GM12878 (cell line): ENCODE measurements around the gene ACSF2. TPM values are rescaled to one million over a fixed set of nuclear protein-coding genes. Genes with fewer than 3 reads are reported as not detected.

Experiments
- ATAC-seq: fragments of 200-7000 bp; cut with Tn5 transposase; 3 replicates; pipeline ENCODE4 v1.9.1; 2020; ENCODE audit warnings: mild to moderate bottlenecking, moderate library complexity
- BruUV-seq: library from RNA; stranded (reverse); fragments of 400-500 nt; replicated peaks from 2 replicates; lab custom pipeline; 2021; lab: Mats Ljungman, UMichigan
- CTCF ChIA-PET: fragments of 300-600 bp; sonication (Branson Sonifier 250); formaldehyde crosslinking; extraction: SDS; loops from one replicate; lab custom pipeline; 2021; ENCODE audit warnings: inconsistent platforms; lab: Yijun Ruan, JAX
- POLR2A ChIA-PET: fragments of 350-600 bp; formaldehyde crosslinking; extraction: SDS; loops from one replicate; lab custom pipeline; 2021; ENCODE audit warnings: inconsistent platforms; lab: Charles Lee
- RAD21 ChIA-PET: fragments of 300-600 bp; sonication (Branson Sonifier 250); formaldehyde crosslinking; loops from one replicate; lab custom pipeline; 2023; ENCODE audit warnings: antibody characterized with exemption; ENCODE audit not compliant: unreplicated experiment; lab: Charles Lee
- SMC1A ChIA-PET: fragments of 300-600 bp; sonication (Branson Sonifier 250); formaldehyde crosslinking; loops from one replicate; lab custom pipeline; 2023; ENCODE audit not compliant: unreplicated experiment, uncharacterized antibody; lab: Charles Lee
- DNase-seq: peaks from one replicate; pipeline ENCODE4 v3.0.0-alpha.2; 2011; ENCODE audit warnings: low read depth, low spot score
- FAIRE-seq: peaks from 3 replicates; lab custom pipeline; 2011; peaks lifted over from hg19 to GRCh38; lab: Jason Lieb, UNC
- H2AFZ ChIP-seq: 2 replicates; pipeline ENCODE4 v1.6.0; 2011; ENCODE audit warnings: low read depth, low read length, control low read depth; ENCODE audit not compliant: control insufficient read depth
- H3K27ac ChIP-seq: 2 replicates; pipeline ENCODE4 v1.5.1; 2011; ENCODE audit warnings: control low read depth; ENCODE audit not compliant: control insufficient read depth, insufficient read depth
- H3K27me3 ChIP-seq, 2 experiments: replicated peaks in 1 of 2; 2 replicates each; pipeline versions ENCODE4 v1.6.0 to v1.6.1; 2011; ENCODE audit warnings: low read length in 1 of 2; ENCODE audit not compliant: control insufficient read depth in 2 of 2, insufficient read depth in 2 of 2
- H3K36me3 ChIP-seq, 2 experiments: 2 replicates each; pipeline ENCODE4 v1.5.1; 2011; ENCODE audit warnings: low read length in 1 of 2; ENCODE audit not compliant: control insufficient read depth in 2 of 2, insufficient read depth in 2 of 2
- H3K4me1 ChIP-seq: 2 replicates; pipeline ENCODE4 v1.6.1; 2011; ENCODE audit warnings: mild to moderate bottlenecking, low read length, moderate library complexity, mixed read lengths; ENCODE audit not compliant: control insufficient read depth, insufficient read depth
- H3K4me2 ChIP-seq: 2 replicates; pipeline ENCODE4 v1.6.0; 2011; ENCODE audit warnings: control low read depth; ENCODE audit not compliant: control insufficient read depth, insufficient read depth
- H3K4me3 ChIP-seq: fragments of 200-600 bp; sonication (generic); 2 replicates; pipeline ENCODE4 v1.5.1; 2016
- H3K79me2 ChIP-seq: 2 replicates; pipeline ENCODE4 v1.6.0; 2011; ENCODE audit warnings: low read length; ENCODE audit not compliant: control insufficient read depth, insufficient read depth
- H3K9ac ChIP-seq: 2 replicates; pipeline ENCODE4 v1.8.0; 2011; ENCODE audit warnings: low read length, control low read depth, mixed read lengths; ENCODE audit not compliant: control insufficient read depth, insufficient read depth
- H3K9me3 ChIP-seq: replicated peaks from 3 replicates; pipeline ENCODE4 v1.5.1; 2011; ENCODE audit warnings: mild to moderate bottlenecking, low read length; ENCODE audit not compliant: control insufficient read depth, insufficient read depth
- H4K20me1 ChIP-seq: 2 replicates; pipeline ENCODE4 v1.6.0; 2011; ENCODE audit not compliant: control insufficient read depth, insufficient read depth
- IKZF1 ChIP-seq: fragments of 450-650 bp; conservative IDR thresholded peaks from 2 replicates; pipeline ENCODE4 v1.6.1; 2017; ENCODE audit warnings: antibody characterized with exemption, mild to moderate bottlenecking
- MTA2 ChIP-seq: fragments of 450-650 bp; IDR thresholded peaks from 2 replicates; pipeline ENCODE4 v1.6.1; 2016; ENCODE audit warnings: low read depth, mild to moderate bottlenecking, moderate library complexity
- SMAD5 ChIP-seq: IDR thresholded peaks from 2 replicates; pipeline ENCODE4 v1.6.1; 2016; ENCODE audit warnings: antibody characterized with exemption, low read depth
- SUZ12 ChIP-seq: fragments of 200-600 bp; sonication (generic); IDR thresholded peaks from one replicate; pipeline ENCODE4 v1.6.1; 2018; ENCODE audit warnings: antibody characterized with exemption, mild to moderate bottlenecking; ENCODE audit not compliant: unreplicated experiment
- WGBS: methylation state at CpG from one replicate; pipeline ENCODE4 v1.1.6; 2016; ENCODE audit warnings: low lambda C conversion rate; ENCODE audit not compliant: insufficient replicate concordance, insufficient coverage; ENCODE audit errors: missing lambda C conversion rate; 5-methylcytosine and 5-hydroxymethylcytosine counted together
- in situ Hi-C: fragments of 300-500 bp; cut with MboI; formaldehyde crosslinking; loops from 9 replicates; pipeline ENCODE4 v1.14.3; 2018; ENCODE audit warnings: mixed read lengths
- intact Hi-C: fragments of 100-400 bp; cut with micrococcal nuclease; formaldehyde crosslinking; loops from one replicate; pipeline ENCODE4 v1.14.2; 2022; ENCODE audit not compliant: unreplicated experiment
- polyA plus RNA-seq, 11 experiments: library from polyadenylated mRNA; depleted of rRNA in 4 of 11; unstranded in 6 of 11; stranded (reverse) in 5 of 11; fragments of >200 nt; fragmentation: Nextera tagmentation in 4 of 11; fragmentation: Illumina TruSeq in 1 of 11; extraction: Ambion mirVana in 4 of 11; extraction: Trizol in 1 of 11; gene quantifications; 1 replicate in 1 of 11; 2 replicates in 10 of 11; pipeline versions ENCODE4 v1.2.1 to v1.2.3, GENCODE V29; 2011 to 2016; ENCODE audit warnings: inconsistent platforms in 2 of 11, missing spikeins in 2 of 11, low read depth in 1 of 11
- total RNA-seq, 4 experiments: library from RNA; depleted of rRNA in 3 of 4; stranded (reverse); fragments of >200 nt in 3 of 4; fragmentation: Illumina TruSeq in 1 of 4; extraction: Trizol in 1 of 4; gene quantifications; 2 replicates each; pipeline versions ENCODE4 v1.2.1 to v1.2.3, GENCODE V29; 2013 to 2021
- TF ChIP-seq, protein P1 (sequence below): IDR thresholded peaks from 2 replicates; pipeline ENCODE4 v1.6.1; 2011; ENCODE audit warnings: low read depth, low read length, improper control_type of control experiment, borderline replicate concordance

ACSF2 gene
- total and polyA plus RNA-seq, 10 of the 15 experiments (the other 5 are each of a cell fraction or from before 2014, with no cell fraction given), result 7.1 to 32.8 (median 16.8) TPM

- TF ChIP-seq IKZF1, result no peak
These were observed 66.2 kb downstream of the ACSF2 start (continued) for GRCh38 chr17:50492214-50492613.

DNA sequence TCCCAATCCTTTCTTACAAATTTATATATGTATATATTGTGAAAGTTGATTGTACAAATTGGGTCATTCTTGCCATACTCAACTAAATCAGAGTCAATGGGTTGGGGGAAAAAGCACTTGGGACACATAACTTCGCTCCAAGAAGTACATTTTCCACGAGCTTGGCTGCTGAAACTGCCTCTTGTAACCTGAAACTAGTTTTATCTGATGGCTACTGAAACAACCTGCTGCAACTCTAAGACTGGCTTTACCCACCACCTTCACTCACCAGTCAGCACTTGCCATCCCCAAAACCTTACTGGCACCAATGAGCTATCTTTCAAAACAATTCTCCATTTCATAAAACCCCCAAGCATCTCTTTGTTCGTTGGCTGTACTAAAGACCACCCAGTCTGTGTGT is 67.7 kb downstream of the ACSF2 start:
- no peak for TF ChIP-seq MTA2
- TF ChIP-seq, protein P1, sequence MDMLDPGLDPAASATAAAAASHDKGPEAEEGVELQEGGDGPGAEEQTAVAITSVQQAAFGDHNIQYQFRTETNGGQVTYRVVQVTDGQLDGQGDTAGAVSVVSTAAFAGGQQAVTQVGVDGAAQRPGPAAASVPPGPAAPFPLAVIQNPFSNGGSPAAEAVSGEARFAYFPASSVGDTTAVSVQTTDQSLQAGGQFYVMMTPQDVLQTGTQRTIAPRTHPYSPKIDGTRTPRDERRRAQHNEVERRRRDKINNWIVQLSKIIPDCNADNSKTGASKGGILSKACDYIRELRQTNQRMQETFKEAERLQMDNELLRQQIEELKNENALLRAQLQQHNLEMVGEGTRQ, result no peak
- no peak for TF ChIP-seq SMAD5
- no peak for TF ChIP-seq SUZ12
- TF ChIP-seq, all 136 proteins: peak for 0
- no TSS peak for BruUV-seq
- H3K79me2 ChIP-seq, result no peaks in the 10 kb centered on the region
- H3K9me3 ChIP-seq, result no peaks in the 10 kb centered on the region
- intact Hi-C loops (no loop called here), in situ Hi-C loops (no loop called here)
- no peak overlapping the region for H2AFZ ChIP-seq
- H3K9ac ChIP-seq, result no peak overlapping the region
- no peaks in the 10 kb centered on the region for H4K20me1 ChIP-seq
- no peak for DNase-seq
- no peak for FAIRE-seq
- H3K4me1 ChIP-seq, result no peaks in the 10 kb centered on the region
- H3K27me3 ChIP-seq, result no peaks in the 10 kb centered on the region
- H3K4me3 ChIP-seq, result no peak overlapping the region
- no peak for ATAC-seq
- CTCF ChIA-PET, result interaction anchor here (1.0 to 2.5 kb wide), 6 partner anchors 10 to 349 kb away, joined by 4 to 12 read pairs (median 4); no protein-coding TSS in a partner anchor
- SMC1A ChIA-PET, result interaction anchor here (1.0 to 1.8 kb wide), 5 partner anchors 9 to 202 kb away, joined by 3 to 5 read pairs (median 4); no protein-coding TSS in a partner anchor
- H3K27ac ChIP-seq, result no peak overlapping the region
- POLR2A ChIA-PET, result interaction anchor here (0.7 kb wide), 1 partner anchor 160 kb away, joined by 5 read pairs; no protein-coding TSS in a partner anchor
- 4% methylated on average over 3 of the region's 3 CpGs for WGBS
- RAD21 ChIA-PET, result interaction anchor here (1.0 kb wide), 1 partner anchor 10 kb away, joined by 6 read pairs; no protein-coding TSS in a partner anchor
- no peaks in the 10 kb centered on the region for H3K36me3 ChIP-seq
- H3K4me2 ChIP-seq, result no peak overlapping the region
